Osteoblast (primary cell): Measurements from ENCODE around the gene THSD1. TPM values are rescaled to one million over a fixed set of nuclear protein-coding genes. Genes with fewer than 3 reads are reported as not detected.
"Not testable (repeated sequence)": the region's sequence is repeated elsewhere in the genome, so short reads cannot be mapped to it uniquely, and the experiment has no call there.

ENCODE experiments used
- DNase-seq: peaks from one replicate; pipeline ENCODE4 v3.0.0; 2011; ENCODE audit warnings: low spot score, mixed read lengths; ENCODE audit not compliant: insufficient read length; ENCODE audit errors: missing footprints
- H2AFZ ChIP-seq: 2 replicates; pipeline ENCODE4 v1.6.0; 2011; ENCODE audit warnings: mild to moderate bottlenecking, low read length
- H3K27ac ChIP-seq: 2 replicates; pipeline ENCODE4 v1.5.1; 2011; ENCODE audit warnings: mild to moderate bottlenecking, low read depth, low read length, moderate library complexity
- H3K27me3 ChIP-seq: 2 replicates; pipeline ENCODE4 v1.6.0; 2012; ENCODE audit warnings: mild to moderate bottlenecking, control low read depth, inconsistent platforms, low read length, moderate library complexity; ENCODE audit not compliant: insufficient read depth
- H3K36me3 ChIP-seq: 2 replicates; pipeline ENCODE4 v1.5.1; 2011; ENCODE audit warnings: mild to moderate bottlenecking, low read length, control low read depth, moderate library complexity; ENCODE audit not compliant: insufficient read depth
- H3K4me1 ChIP-seq: 2 replicates; pipeline ENCODE4 v1.5.1; 2011; ENCODE audit warnings: mild to moderate bottlenecking, low read length, control low read depth, moderate library complexity; ENCODE audit not compliant: insufficient read depth
- H3K4me2 ChIP-seq: 2 replicates; pipeline ENCODE4 v1.6.0; 2011; ENCODE audit warnings: mild to moderate bottlenecking, low read length; ENCODE audit not compliant: insufficient read depth
- H3K4me3 ChIP-seq: fragments of 200-600 bp; sonication (generic); 3 replicates; pipeline ENCODE4 v1.5.1; 2012; ENCODE audit warnings: mild to moderate bottlenecking, low read length, inconsistent platforms; ENCODE audit not compliant: insufficient read depth
- H3K79me2 ChIP-seq: 2 replicates; pipeline ENCODE4 v1.6.0; 2012; ENCODE audit warnings: mild to moderate bottlenecking, low read length, control low read depth, inconsistent platforms; ENCODE audit not compliant: insufficient read depth
- H3K9me3 ChIP-seq: 2 replicates; pipeline ENCODE4 v1.5.1; 2011; ENCODE audit warnings: low read depth, low read length, control low read depth
- H4K20me1 ChIP-seq: 2 replicates; pipeline ENCODE4 v1.6.0; 2012; ENCODE audit warnings: mild to moderate bottlenecking, low read length, control low read depth; ENCODE audit not compliant: insufficient read depth
- total RNA-seq: library from RNA; depleted of rRNA; stranded (reverse); fragments of >200 nt; gene quantifications from 2 replicates; pipeline ENCODE4 v1.2.3, GENCODE V29; 2012
- TF ChIP-seq, protein P1 (sequence below): IDR thresholded peaks from 2 replicates; pipeline ENCODE4 v1.5.1; 2011; ENCODE audit warnings: mild to moderate bottlenecking, low read depth, low read length, moderate library complexity; ENCODE audit errors: extremely low read depth

Gene THSD1
- total RNA-seq, 1 donor: 14.1 TPM

DNA sequence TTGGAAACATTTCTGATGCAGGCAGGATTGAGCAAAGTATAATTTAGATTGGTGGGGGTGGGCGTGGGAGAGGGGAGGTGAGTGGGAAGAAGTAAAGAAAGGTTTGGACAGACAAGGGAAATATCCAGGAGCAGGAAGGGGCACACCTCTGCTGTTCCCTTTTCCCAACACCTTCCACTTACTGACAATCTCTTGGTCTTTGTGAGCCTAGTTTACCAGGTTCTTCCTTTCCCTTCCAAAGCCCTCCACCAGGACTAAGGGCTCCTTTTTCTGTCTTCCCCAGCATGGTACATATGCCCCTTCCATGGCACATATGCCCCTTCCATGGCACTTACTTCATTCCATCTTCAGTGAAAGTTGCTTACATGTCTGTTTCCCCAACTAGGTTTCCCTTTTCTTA is 6.2 kb upstream of the THSD1 start:
- TF ChIP-seq, protein P1, sequence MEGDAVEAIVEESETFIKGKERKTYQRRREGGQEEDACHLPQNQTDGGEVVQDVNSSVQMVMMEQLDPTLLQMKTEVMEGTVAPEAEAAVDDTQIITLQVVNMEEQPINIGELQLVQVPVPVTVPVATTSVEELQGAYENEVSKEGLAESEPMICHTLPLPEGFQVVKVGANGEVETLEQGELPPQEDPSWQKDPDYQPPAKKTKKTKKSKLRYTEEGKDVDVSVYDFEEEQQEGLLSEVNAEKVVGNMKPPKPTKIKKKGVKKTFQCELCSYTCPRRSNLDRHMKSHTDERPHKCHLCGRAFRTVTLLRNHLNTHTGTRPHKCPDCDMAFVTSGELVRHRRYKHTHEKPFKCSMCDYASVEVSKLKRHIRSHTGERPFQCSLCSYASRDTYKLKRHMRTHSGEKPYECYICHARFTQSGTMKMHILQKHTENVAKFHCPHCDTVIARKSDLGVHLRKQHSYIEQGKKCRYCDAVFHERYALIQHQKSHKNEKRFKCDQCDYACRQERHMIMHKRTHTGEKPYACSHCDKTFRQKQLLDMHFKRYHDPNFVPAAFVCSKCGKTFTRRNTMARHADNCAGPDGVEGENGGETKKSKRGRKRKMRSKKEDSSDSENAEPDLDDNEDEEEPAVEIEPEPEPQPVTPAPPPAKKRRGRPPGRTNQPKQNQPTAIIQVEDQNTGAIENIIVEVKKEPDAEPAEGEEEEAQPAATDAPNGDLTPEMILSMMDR: no peak

GRCh38 chr13:52411629-52412028 is 5.7 kb upstream of the THSD1 start:
- H3K9me3 ChIP-seq: no peaks in the 10 kb centered on the region
- peaks cover 9% of the 10 kb centered on the region for H3K79me2 ChIP-seq
- H3K27me3 ChIP-seq: no peaks in the 10 kb centered on the region
- H3K4me3 ChIP-seq: no peak overlapping the region
- peak; percentile 97 for DNase-seq
- peaks cover 20% of the 10 kb centered on the region for H3K36me3 ChIP-seq
- peak overlapping the region; percentile 72 for H3K27ac ChIP-seq
- H2AFZ ChIP-seq: peak overlapping the region; percentile 32
- H3K4me1 ChIP-seq: peaks cover 46% of the 10 kb centered on the region
- TF ChIP-seq, protein P1: no peak
- H3K4me2 ChIP-seq: peak overlapping the region; percentile 58
- no peaks in the 10 kb centered on the region for H4K20me1 ChIP-seq

More for the DNA sequence above, 6.2 kb upstream of the THSD1 start:
- H3K4me3 ChIP-seq: no peak overlapping the region
- H3K9me3 ChIP-seq: no peaks in the 10 kb centered on the region
- peaks cover 46% of the 10 kb centered on the region for H3K4me1 ChIP-seq
- peak overlapping the region; percentile 72 for H3K27ac ChIP-seq
- H3K27me3 ChIP-seq: no peaks in the 10 kb centered on the region
- no peaks in the 10 kb centered on the region for H4K20me1 ChIP-seq
- peaks cover 9% of the 10 kb centered on the region for H3K79me2 ChIP-seq
- no peak overlapping the region for H2AFZ ChIP-seq
- peak overlapping the region; percentile 58 for H3K4me2 ChIP-seq
- no peak for DNase-seq
- peaks cover 23% of the 10 kb centered on the region for H3K36me3 ChIP-seq

DNA sequence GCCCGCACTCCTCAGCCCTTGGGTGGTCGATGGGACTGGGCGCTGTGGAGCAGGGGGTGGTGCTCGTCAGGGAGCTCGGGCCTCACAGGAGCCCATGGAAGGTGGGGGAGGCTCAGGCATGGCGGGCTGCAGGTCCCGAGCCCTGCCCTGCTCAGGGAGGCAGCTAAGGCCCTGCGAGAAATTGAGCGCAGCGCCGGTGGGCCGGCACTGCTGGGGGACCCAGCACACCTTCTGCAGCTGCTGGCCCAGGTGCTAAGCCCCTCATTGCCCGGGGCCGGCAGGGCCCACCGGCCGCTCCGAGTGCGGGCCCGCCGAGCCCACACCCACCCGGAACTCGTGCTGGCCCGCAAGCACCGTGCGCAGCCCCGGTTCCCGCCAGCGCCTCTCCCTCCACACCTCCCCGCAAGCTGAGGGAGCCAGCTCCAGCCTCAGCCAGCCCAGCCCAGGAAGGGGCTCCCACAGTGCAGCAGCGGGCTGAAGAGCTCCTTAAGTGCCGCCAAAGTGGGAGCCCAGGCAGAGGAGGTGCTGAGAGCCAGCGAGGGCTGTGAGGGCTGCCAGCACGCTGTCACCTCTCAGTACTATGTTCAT is 2.2 kb upstream of the THSD1 start:
- not testable (repeated sequence) for H4K20me1 ChIP-seq, H3K4me3 ChIP-seq, H2AFZ ChIP-seq, H3K9me3 ChIP-seq, H3K4me2 ChIP-seq, H3K36me3 ChIP-seq, H3K27ac ChIP-seq, H3K27me3 ChIP-seq, DNase-seq
- Histone ChIP-seq H3K79me2 (peaks cover 23% of the 10 kb centered on the region), H3K4me1 (peaks cover 34% of the 10 kb centered on the region)

- peaks cover 28% of the 10 kb centered on the region for H3K4me1 ChIP-seq
- not testable (repeated sequence) for H3K36me3 ChIP-seq
These were observed 1.5 kb upstream of the THSD1 start for GRCh38 chr13:52407436-52407835.

GRCh38 chr13:52406629-52407028 is 657 bp upstream of the THSD1 start:
- H3K4me3 ChIP-seq: peak overlapping the region; percentile 95
- peak overlapping the region; percentile 97 for H3K4me2 ChIP-seq
- peaks cover 21% of the 10 kb centered on the region for H3K4me1 ChIP-seq
- peaks cover 25% of the 10 kb centered on the region for H3K79me2 ChIP-seq
- H2AFZ ChIP-seq: no peak overlapping the region
- no peak overlapping the region for H3K27ac ChIP-seq
- no peaks in the 10 kb centered on the region for H4K20me1 ChIP-seq
- TF ChIP-seq, protein P1: no peak
- no peaks in the 10 kb centered on the region for H3K9me3 ChIP-seq
- no peak for DNase-seq
- H3K36me3 ChIP-seq: peaks cover 3% of the 10 kb centered on the region
- H3K27me3 ChIP-seq: no peaks in the 10 kb centered on the region

More at GRCh38 chr13:52407436-52407835, 1.5 kb upstream of the THSD1 start:
- not testable (repeated sequence) for H3K4me3 ChIP-seq, H3K9me3 ChIP-seq, H3K4me2 ChIP-seq, H2AFZ ChIP-seq, H3K27me3 ChIP-seq, DNase-seq, H3K27ac ChIP-seq, H4K20me1 ChIP-seq
- peaks cover 24% of the 10 kb centered on the region for H3K79me2 ChIP-seq
